GM20000 (cell line): ENCODE data around the gene LRRC15.

Experiments
- DNase-seq: peaks from one replicate; pipeline ENCODE4 v3.0.0; 2012; ENCODE audit warnings: low spot score
- CTCF ChIP-seq: IDR thresholded peaks from 2 replicates; pipeline ENCODE4 v1.5.1; 2012; ENCODE audit warnings: mild to moderate bottlenecking, control low read depth; ENCODE audit errors: extremely low read depth, missing control alignments

LRRC15 gene

GRCh38 chr3:194364314-194364651, 5.3 kb downstream of the LRRC15 start:
- no peak for TF ChIP-seq CTCF
- DNase-seq: no peak

- TF ChIP-seq CTCF: no peak
- no peak for DNase-seq
These were observed 9.0 kb downstream of the LRRC15 start for GRCh38 chr3:194360568-194360967.

GRCh38 chr3:194357681-194358080, 11.9 kb downstream of the LRRC15 start:
- no peak for DNase-seq
- no peak for TF ChIP-seq CTCF

- DNase-seq: no peak
- no peak for TF ChIP-seq CTCF
These were observed 14.2 kb downstream of the LRRC15 start for GRCh38 chr3:194355379-194355778.

- DNase-seq: no peak
- no peak for TF ChIP-seq CTCF
These were observed 15.2 kb downstream of the LRRC15 start for GRCh38 chr3:194354315-194354714.

GRCh38 chr3:194352667-194353246, 16.8 kb downstream of the LRRC15 start:
- DNase-seq: no peak
- no peak for TF ChIP-seq CTCF

- no peak for TF ChIP-seq CTCF
- no peak for DNase-seq
These were observed 17.5 kb downstream of the LRRC15 start for GRCh38 chr3:194351952-194352536.
